Liver (tissue), 9 donors: ENCODE measurements around the gene SEM1. TPM values are rescaled to one million over a fixed set of nuclear protein-coding genes. Genes with fewer than 3 reads are reported as not detected.
"Not testable (repeated sequence)": the region's sequence is repeated elsewhere in the genome, so short reads cannot be mapped to it uniquely, and the experiment has no call there.

Source experiments
- DNase-seq: peaks from one replicate; pipeline ENCODE4 v3.0.0-alpha.2; 2017; ENCODE audit warnings: low spot score
- H3K27ac ChIP-seq, 2 donors: one replicate each; pipeline ENCODE4 v1.7.0; 2013; ENCODE audit warnings: inconsistent platforms in 2 of 2, low read length in 2 of 2, control low read depth in 1 of 2, low read depth in 1 of 2, mild to moderate bottlenecking in 1 of 2
- H3K27me3 ChIP-seq, 4 donors: one replicate each; pipeline versions ENCODE4 v1.6.1 to v1.7.0; 2013; ENCODE audit warnings: low read length in 3 of 4, inconsistent platforms in 1 of 4, mild to moderate bottlenecking in 1 of 4, moderate library complexity in 1 of 4; ENCODE audit not compliant: control insufficient read depth in 4 of 4, insufficient read depth in 4 of 4
- H3K36me3 ChIP-seq, 4 donors: one replicate each; pipeline versions ENCODE4 v1.6.1 to v1.7.0; 2013; ENCODE audit warnings: low read length in 3 of 4, mild to moderate bottlenecking in 3 of 4, low read depth in 1 of 4, moderate library complexity in 1 of 4; ENCODE audit not compliant: control insufficient read depth in 4 of 4, insufficient read depth in 3 of 4
- H3K4me1 ChIP-seq, 4 donors: one replicate each; pipeline versions ENCODE4 v1.6.1 to v1.7.0; 2013; ENCODE audit warnings: low read length in 3 of 4, mild to moderate bottlenecking in 3 of 4, moderate library complexity in 1 of 4; ENCODE audit not compliant: control insufficient read depth in 4 of 4, insufficient read depth in 4 of 4
- H3K4me3 ChIP-seq, 3 donors: one replicate each; pipeline versions ENCODE4 v1.6.1 to v1.7.0; 2013; ENCODE audit warnings: low read length in 3 of 3, control low read depth in 1 of 3, low read depth in 1 of 3, mild to moderate bottlenecking in 1 of 3
- H3K9ac ChIP-seq, 2 donors: one replicate each; pipeline ENCODE4 v1.7.0; 2013; ENCODE audit warnings: low read length in 2 of 2, mild to moderate bottlenecking in 2 of 2, moderate library complexity in 2 of 2, control low read depth in 1 of 2, low read depth in 1 of 2
- H3K9me3 ChIP-seq, 4 donors: one replicate each; pipeline versions ENCODE4 v1.6.1 to v1.7.0; 2013; ENCODE audit warnings: low read length in 3 of 4; ENCODE audit not compliant: control insufficient read depth in 4 of 4
- EGR1 ChIP-seq, 2 donors: IDR thresholded peaks; 2 replicates each; pipeline ENCODE4 v1.6.1; 2016 to 2018; ENCODE audit warnings: antibody characterized with exemption in 2 of 2, low read depth in 2 of 2
- FOXA1 ChIP-seq: IDR thresholded peaks from 2 replicates; pipeline ENCODE4 v1.6.1; 2016; ENCODE audit warnings: antibody characterized with exemption
- FOXA2 ChIP-seq: IDR thresholded peaks from 2 replicates; pipeline ENCODE4 v1.6.1; 2016; ENCODE audit warnings: antibody characterized with exemption
- GABPA ChIP-seq, 2 donors: IDR thresholded peaks in 1 of 2; conservative IDR thresholded peaks in 1 of 2; 2 replicates each; pipeline ENCODE4 v1.6.1; 2016; ENCODE audit warnings: antibody characterized with exemption in 2 of 2, mild to moderate bottlenecking in 1 of 2, moderate library complexity in 1 of 2
- HNF4A ChIP-seq, 2 donors: conservative IDR thresholded peaks; 2 replicates each; pipeline ENCODE4 v1.6.1; 2016; ENCODE audit warnings: antibody characterized with exemption in 2 of 2, mild to moderate bottlenecking in 2 of 2
- HNF4G ChIP-seq: IDR thresholded peaks from 2 replicates; pipeline ENCODE4 v1.6.1; 2016; ENCODE audit warnings: antibody characterized with exemption
- NR2F2 ChIP-seq: IDR thresholded peaks from 2 replicates; pipeline ENCODE4 v1.6.1; 2016; ENCODE audit warnings: antibody characterized with exemption
- RAD21 ChIP-seq, 2 donors: IDR thresholded peaks; 2 replicates each; pipeline ENCODE4 v1.6.1; 2016; ENCODE audit warnings: antibody characterized with exemption in 2 of 2, mild to moderate bottlenecking in 2 of 2
- RXRA ChIP-seq, 2 donors: IDR thresholded peaks; 2 replicates each; pipeline ENCODE4 v1.6.1; 2017 to 2018; ENCODE audit warnings: antibody characterized with exemption in 2 of 2, mild to moderate bottlenecking in 1 of 2
- SP1 ChIP-seq: IDR thresholded peaks from 2 replicates; pipeline ENCODE4 v1.6.1; 2018; ENCODE audit warnings: antibody characterized with exemption, mild to moderate bottlenecking
- TAF1 ChIP-seq: conservative IDR thresholded peaks from 2 replicates; pipeline ENCODE4 v1.6.1; 2016; ENCODE audit warnings: antibody characterized with exemption, mild to moderate bottlenecking
- WGBS: extraction: QIAGEN DNeasy Blood & Tissue Kit; methylation state at CpG from one replicate; pipeline ENCODE4 v1.1.7; 2013; 5-methylcytosine and 5-hydroxymethylcytosine counted together
- polyA plus RNA-seq, 2 donors: library from polyadenylated mRNA; stranded (reverse) in 1 of 2; unstranded in 1 of 2; fragments of 200-250 nt in 1 of 2; fragments of >200 nt in 1 of 2; fragmentation: Nextera tagmentation in 1 of 2; extraction: Ambion mirVana in 1 of 2; gene quantifications; one replicate each; pipeline versions ENCODE4 v1.2.1 to v1.2.3, GENCODE V29; 2013 to 2015
- total RNA-seq, 2 donors: library from RNA; depleted of rRNA; stranded (reverse); fragments of >200 nt; gene quantifications; one replicate each; pipeline ENCODE4 v1.2.3, GENCODE V29; 2014
- TF ChIP-seq, protein P1 (sequence below): fragments of 150-350 bp; IDR thresholded peaks from 2 replicates; pipeline ENCODE4 v1.5.1; 2017; ENCODE audit warnings: improper control_type of control experiment, low read depth, low read length; ENCODE audit not compliant: missing input control
- TF ChIP-seq, protein P2 (sequence below): IDR thresholded peaks from 2 replicates; pipeline ENCODE4 v1.6.1; 2016; ENCODE audit warnings: antibody characterized with exemption
- TF ChIP-seq, protein P3 (sequence below): IDR thresholded peaks from 2 replicates; pipeline ENCODE4 v1.6.1; 2016; ENCODE audit warnings: antibody characterized with exemption
- TF ChIP-seq, protein P4 (sequence below): IDR thresholded peaks from 2 replicates; pipeline ENCODE4 v1.6.1; 2016; ENCODE audit warnings: antibody characterized with exemption
- donor health status: healthy.
- donor health status: healthy.
- donor health status: healthy.
- donor health status: healthy.
- donor health status: healthy.

SEM1 gene
- total and polyA plus RNA-seq, 4 donors: 21.1 to 325 (median 52.7) TPM

DNA sequence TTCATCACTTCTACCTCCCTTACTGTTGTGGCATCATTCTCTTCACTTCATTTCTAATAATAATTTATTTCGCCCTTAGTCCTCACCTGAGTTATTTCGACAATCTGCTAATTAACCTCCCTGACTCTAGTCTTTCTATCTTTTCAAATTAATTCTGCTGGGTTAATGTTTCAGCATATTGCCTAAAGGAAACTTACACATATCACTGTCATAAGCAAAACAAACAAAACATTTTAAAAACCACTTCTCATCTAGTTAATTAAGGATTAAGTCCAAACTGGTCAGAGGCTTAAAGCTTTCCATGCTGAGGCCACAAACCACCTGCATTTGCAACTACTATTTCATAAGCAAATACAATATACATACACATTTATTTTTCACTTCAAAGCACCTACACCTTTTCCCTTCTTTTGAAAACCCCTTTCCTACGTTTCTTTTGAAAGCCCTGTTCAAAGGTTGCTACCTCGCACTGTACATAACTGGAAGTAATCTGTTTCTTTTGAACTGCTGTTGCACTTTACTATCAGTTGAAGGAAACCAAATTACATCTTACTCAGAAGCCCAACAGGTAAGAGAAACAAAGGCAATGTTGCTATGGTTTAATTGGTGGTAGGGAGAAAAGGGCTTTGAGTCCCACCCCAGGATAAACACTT is 10.3 kb downstream of the SEM1 start:
- TF ChIP-seq TAF1: no peak
- TF ChIP-seq EGR1 (IDR thresholded peaks at IDR 0.05; ENCODE audit: low read depth in 2 of 2): no peak
- TF ChIP-seq GABPA (IDR thresholded peaks at IDR 0.05 in 1 of 2, conservative IDR thresholded peaks at IDR 0.05 in 1 of 2): no peak
- TF ChIP-seq HNF4G: no peak
- no peak for TF ChIP-seq FOXA1
- TF ChIP-seq, protein P1, sequence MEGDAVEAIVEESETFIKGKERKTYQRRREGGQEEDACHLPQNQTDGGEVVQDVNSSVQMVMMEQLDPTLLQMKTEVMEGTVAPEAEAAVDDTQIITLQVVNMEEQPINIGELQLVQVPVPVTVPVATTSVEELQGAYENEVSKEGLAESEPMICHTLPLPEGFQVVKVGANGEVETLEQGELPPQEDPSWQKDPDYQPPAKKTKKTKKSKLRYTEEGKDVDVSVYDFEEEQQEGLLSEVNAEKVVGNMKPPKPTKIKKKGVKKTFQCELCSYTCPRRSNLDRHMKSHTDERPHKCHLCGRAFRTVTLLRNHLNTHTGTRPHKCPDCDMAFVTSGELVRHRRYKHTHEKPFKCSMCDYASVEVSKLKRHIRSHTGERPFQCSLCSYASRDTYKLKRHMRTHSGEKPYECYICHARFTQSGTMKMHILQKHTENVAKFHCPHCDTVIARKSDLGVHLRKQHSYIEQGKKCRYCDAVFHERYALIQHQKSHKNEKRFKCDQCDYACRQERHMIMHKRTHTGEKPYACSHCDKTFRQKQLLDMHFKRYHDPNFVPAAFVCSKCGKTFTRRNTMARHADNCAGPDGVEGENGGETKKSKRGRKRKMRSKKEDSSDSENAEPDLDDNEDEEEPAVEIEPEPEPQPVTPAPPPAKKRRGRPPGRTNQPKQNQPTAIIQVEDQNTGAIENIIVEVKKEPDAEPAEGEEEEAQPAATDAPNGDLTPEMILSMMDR: no peak
- TF ChIP-seq FOXA2: no peak
- TF ChIP-seq NR2F2: no peak
- TF ChIP-seq, protein P2, sequence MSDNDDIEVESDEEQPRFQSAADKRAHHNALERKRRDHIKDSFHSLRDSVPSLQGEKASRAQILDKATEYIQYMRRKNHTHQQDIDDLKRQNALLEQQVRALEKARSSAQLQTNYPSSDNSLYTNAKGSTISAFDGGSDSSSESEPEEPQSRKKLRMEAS: no peak
- TF ChIP-seq, protein P3, sequence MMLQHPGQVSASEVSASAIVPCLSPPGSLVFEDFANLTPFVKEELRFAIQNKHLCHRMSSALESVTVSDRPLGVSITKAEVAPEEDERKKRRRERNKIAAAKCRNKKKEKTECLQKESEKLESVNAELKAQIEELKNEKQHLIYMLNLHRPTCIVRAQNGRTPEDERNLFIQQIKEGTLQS: no peak
- no peak for TF ChIP-seq HNF4A (conservative IDR thresholded peaks at IDR 0.05)
- TF ChIP-seq, protein P4, sequence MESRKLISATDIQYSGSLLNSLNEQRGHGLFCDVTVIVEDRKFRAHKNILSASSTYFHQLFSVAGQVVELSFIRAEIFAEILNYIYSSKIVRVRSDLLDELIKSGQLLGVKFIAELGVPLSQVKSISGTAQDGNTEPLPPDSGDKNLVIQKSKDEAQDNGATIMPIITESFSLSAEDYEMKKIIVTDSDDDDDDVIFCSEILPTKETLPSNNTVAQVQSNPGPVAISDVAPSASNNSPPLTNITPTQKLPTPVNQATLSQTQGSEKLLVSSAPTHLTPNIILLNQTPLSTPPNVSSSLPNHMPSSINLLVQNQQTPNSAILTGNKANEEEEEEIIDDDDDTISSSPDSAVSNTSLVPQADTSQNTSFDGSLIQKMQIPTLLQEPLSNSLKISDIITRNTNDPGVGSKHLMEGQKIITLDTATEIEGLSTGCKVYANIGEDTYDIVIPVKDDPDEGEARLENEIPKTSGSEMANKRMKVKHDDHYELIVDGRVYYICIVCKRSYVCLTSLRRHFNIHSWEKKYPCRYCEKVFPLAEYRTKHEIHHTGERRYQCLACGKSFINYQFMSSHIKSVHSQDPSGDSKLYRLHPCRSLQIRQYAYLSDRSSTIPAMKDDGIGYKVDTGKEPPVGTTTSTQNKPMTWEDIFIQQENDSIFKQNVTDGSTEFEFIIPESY: no peak
- 78% methylated on average over 4 of the region's 4 CpGs for WGBS
- Histone ChIP-seq H3K4me3 (no peak overlapping the region), H3K9me3 (no peaks in the 10 kb centered on the region), H3K4me1 (peaks cover 0 to 9% (median 0%) of the 10 kb centered on the region in 4 donors), H3K27ac (no peak overlapping the region), H3K36me3 (no peaks in the 10 kb centered on the region), H3K9ac (no peak overlapping the region), H3K27me3 (no peaks in the 10 kb centered on the region)
- DNase-seq: no peak

DNA sequence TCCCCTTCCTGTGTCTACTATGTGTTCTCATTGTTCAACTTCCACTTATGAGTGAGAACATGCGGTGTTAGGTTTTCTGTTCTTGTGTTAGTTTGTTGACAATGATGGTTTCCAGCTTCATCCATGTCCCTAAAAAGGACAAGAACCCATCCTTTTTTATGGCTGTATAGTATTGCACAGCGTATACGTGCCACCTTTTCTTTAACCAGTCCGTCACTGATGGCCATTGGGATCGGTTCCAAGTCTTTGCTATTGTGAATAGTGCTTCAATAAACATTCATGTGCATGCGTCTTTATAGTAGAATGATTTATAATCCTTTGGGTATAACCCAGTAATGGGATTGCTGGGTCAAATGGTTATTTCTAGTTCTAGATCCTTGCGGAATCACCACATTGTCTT is 11.2 kb downstream of the SEM1 start:
- not testable (repeated sequence) for H3K4me1 ChIP-seq, H3K36me3 ChIP-seq, H3K27me3 ChIP-seq, DNase-seq, H3K27ac ChIP-seq, H3K9me3 ChIP-seq, H3K4me3 ChIP-seq, H3K9ac ChIP-seq
- WGBS: 88% methylated on average over 7 of the region's 7 CpGs

DNA sequence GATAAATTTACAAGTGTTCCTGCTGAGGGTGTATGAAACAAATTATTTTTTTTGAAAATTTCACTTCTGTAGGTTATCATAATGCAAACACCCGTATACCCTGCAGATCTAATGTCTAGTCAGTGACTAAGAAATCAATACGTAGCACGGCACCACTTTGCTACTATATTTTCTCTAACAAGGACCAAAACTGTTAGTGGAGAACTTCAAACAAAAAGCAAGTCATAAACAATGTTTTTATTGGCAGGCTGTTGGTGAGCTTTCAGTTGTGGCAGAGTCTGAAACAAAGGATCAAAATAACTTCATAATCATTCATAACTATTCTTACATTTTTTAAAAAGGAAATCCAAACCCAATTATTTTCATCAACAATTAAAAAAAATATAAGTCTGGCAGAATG is 11.8 kb downstream of the SEM1 start:
- no peaks in the 10 kb centered on the region for H3K27me3 ChIP-seq
- TF ChIP-seq, protein P4: no peak
- TF ChIP-seq, protein P2: no peak
- TF ChIP-seq FOXA2 (no peak), RXRA (IDR thresholded peaks at IDR 0.05) (no peak), EGR1 (IDR thresholded peaks at IDR 0.05; ENCODE audit: low read depth in 2 of 2) (no peak), FOXA1 (no peak), TAF1 (no peak), HNF4G (no peak), NR2F2 (no peak), RAD21 (IDR thresholded peaks at IDR 0.05) (no peak), SP1 (no peak)
- H3K36me3 ChIP-seq: peaks cover 0 to 5% (median 0%) of the 10 kb centered on the region in 4 donors
- no peak overlapping the region for H3K4me3 ChIP-seq
- no peak overlapping the region for H3K9ac ChIP-seq
- no peak overlapping the region for H3K27ac ChIP-seq
- DNase-seq: no peak
- H3K4me1 ChIP-seq: peaks cover 0 to 9% (median 0%) of the 10 kb centered on the region in 4 donors
- no peaks in the 10 kb centered on the region for H3K9me3 ChIP-seq
- 71% methylated on average over 3 of the region's 3 CpGs for WGBS
